Tracheal epithelial cell (primary cell): ENCODE data around the gene MAD2L2. TPM values are rescaled to one million over a fixed set of nuclear protein-coding genes. Genes with fewer than 3 reads are reported as not detected.

ENCODE experiments used
- total RNA-seq: library from RNA; depleted of rRNA; stranded (reverse); fragments of >200 nt; gene quantifications from 2 replicates; pipeline ENCODE4 v1.2.1, GENCODE V29; 2014

Gene MAD2L2
- total RNA-seq, result 34.0 and 55.2 TPM in 2 replicates

GRCh38 chr1:11681071-11681771, at the start of gene MAD2L2:
Gene MAD2L2 (minus strand): TSS chr1:11681148. CDS start chr1:11680601, 547 bp downstream.

GRCh38 chr1:11691302-11691914, 10.5 kb upstream of the MAD2L2 start, which contains the start of gene DRAXIN:
Gene DRAXIN (plus strand): TSS chr1:11691710. CDS start chr1:11706259, 14,549 bp downstream.

GRCh38 chr1:11654137-11654938, 26.6 kb downstream of the MAD2L2 start, which contains the start of the genes FBXO2 and FBXO44:
Gene FBXO2 (minus strand): TSS chr1:11654429. CDS start chr1:11654340, 89 bp downstream.
Gene FBXO44 (plus strand): TSS chr1:11654877. CDS start chr1:11655836, 959 bp downstream.

Other genes starting within 250 kb of the MAD2L2 start
- under 0.01 and 1.2 TPM in 2 replicates for gene DISP3, start 202.0 kb downstream of the MAD2L2 start, total RNA-seq
- 54.8 and 78.6 TPM in 2 replicates for gene FBXO2, start 26.7 kb downstream of the MAD2L2 start, total RNA-seq
- 18.5 and 21.7 TPM in 2 replicates for gene FBXO44, start 26.3 kb downstream of the MAD2L2 start, total RNA-seq
- gene FBXO6, start 16.9 kb downstream of the MAD2L2 start, total RNA-seq, result 8.2 and 14.9 TPM in 2 replicates
- gene DRAXIN, start 10.6 kb upstream of the MAD2L2 start, total RNA-seq, result under 0.01 TPM in 1 of 2 replicates, not detected in the other
- gene AGTRAP, start 55.0 kb upstream of the MAD2L2 start, total RNA-seq, result 98.5 and 99.8 TPM in 2 replicates
- gene C1orf167, start 81.0 kb upstream of the MAD2L2 start, total RNA-seq, result not detected in 2 replicates
- gene MTHFR, start 124.8 kb upstream of the MAD2L2 start, total RNA-seq, result 10.6 and 14.5 TPM in 2 replicates
- gene CLCN6, start 125.0 kb upstream of the MAD2L2 start, total RNA-seq, result 3.6 and 5.8 TPM in 2 replicates
- gene NPPA, start 166.6 kb upstream of the MAD2L2 start, total RNA-seq, result not detected in 2 replicates
- 0.48 TPM in 1 of 2 replicates, not detected in the other for gene NPPB, start 177.8 kb upstream of the MAD2L2 start, total RNA-seq
- 86.5 and 98.3 TPM in 2 replicates for gene KIAA2013, start 245.3 kb upstream of the MAD2L2 start, total RNA-seq